Activated T-helper 1 cell treated with anti-CD3 and anti-CD28 coated beads, Interleukin-2, amount 50 U/mL, for 16 hours (primary cell): ENCODE data around the gene FSCN2.
"Not testable (repeated sequence)": the region's sequence is repeated elsewhere in the genome, so short reads cannot be mapped to it uniquely, and the experiment has no call there.

Source experiments
- DNase-seq, 2 donors: peaks; one replicate each; pipeline ENCODE4 v3.0.0-alpha.2; 2020; ENCODE audit warnings: low read depth in 1 of 2, low spot score in 1 of 2

FSCN2 gene

DNA sequence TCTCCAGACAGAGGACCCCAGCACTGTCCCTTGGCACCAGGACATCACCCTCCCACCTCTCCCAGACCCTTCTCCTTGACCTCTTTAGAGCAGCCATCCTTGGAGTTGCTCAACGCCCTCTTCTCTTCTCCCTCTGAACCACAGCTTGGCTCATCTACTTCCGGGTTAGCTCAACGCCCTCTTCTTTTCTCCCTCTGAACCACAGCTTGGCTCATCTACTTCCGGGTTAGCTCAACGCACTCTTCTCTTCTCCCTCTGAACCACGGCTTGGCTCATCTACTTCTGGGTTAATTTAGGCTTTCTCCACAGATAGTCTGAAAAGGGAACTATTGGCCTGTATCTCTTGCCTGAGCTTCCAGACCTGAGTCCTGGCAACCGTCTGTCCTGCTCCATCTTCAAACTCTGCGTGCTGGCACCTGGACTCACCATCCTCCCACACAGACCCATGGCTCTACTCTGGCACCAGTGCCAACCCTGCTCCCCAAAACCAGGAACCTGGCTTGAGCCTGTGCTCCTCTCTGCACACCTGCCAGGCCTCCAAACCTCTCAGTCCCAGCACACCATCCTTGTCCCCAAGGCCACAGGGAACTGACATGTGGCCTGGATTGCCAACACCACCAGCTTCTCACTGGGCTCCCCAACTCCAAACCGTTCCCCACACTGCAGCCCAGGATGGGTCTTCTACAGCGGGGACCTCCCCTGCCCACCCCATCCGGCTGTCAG lies 49.3 kb downstream of the FSCN2 start:
- DNase-seq = no peak

DNA sequence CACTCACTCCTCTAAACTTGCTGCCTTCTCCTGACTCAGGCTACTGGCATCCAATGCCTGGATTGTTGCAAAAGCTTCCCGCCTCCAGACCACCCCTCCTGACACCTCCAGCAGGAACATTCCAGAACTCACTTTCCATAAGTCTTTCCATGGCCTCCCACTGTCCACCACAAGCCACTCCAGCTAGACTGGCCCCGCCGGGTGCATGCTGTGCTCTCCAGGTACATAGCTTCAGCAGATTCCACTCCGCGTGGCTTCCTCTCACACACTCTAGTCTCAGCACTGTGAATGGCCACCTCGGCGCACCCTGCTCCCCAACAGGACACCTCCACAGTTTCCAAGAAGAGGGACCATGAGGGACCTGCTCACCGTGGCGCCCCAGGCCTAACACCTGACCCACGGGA lies 49.9 kb downstream of the FSCN2 start:
- DNase-seq = no peak

DNA sequence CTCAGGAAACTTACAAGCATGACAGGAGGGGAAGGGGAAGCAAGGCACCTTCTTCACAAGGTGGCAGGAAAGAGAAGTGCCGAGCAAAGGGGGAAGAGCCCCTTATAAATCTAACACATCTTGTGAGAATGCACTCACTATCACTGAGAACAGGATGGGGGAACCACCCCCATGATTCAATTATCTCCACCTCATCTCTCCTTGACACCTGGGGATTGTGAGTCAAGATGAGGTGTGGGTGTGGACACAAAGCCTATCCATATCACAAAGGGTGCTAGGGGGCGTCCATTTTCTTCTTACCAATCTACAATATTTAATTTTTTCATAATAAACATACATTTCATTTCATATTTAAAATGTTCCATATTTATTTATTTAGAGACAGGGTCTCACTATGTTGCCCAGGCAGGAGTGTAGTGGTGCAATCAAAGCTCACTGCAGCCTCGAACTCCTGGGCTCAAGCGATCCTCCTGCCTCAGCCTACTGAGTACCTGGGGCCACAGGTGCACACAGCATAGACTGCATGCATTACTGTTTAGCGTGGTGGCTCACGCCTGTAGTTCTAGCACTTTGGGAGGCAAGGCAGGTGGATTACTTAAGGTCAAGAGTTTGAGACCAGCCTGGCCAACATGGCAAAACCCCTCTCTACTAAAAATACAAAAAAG lies 50.5 kb downstream of the FSCN2 start:
- DNase-seq = no peak

DNA sequence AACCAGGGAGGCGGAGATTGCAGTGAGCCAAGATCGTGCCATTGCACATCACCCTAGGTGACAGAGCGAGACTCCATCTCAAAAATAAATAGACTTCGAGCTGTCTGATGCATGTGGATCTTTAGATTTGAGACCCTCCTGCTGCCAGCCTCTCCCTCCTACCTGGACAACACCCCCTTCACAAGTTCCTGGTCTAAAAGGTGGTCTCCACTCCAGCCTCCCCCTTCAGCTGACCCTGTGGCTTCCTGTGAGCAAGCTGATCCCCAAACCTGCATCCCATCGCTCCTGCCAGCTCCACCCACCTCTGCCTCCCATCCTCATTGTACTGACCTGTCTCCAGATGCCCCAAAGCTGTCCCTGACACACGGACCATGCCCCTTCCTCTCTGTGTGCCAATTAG lies 51.1 kb downstream of the FSCN2 start:
- DNase-seq = no peak

DNA sequence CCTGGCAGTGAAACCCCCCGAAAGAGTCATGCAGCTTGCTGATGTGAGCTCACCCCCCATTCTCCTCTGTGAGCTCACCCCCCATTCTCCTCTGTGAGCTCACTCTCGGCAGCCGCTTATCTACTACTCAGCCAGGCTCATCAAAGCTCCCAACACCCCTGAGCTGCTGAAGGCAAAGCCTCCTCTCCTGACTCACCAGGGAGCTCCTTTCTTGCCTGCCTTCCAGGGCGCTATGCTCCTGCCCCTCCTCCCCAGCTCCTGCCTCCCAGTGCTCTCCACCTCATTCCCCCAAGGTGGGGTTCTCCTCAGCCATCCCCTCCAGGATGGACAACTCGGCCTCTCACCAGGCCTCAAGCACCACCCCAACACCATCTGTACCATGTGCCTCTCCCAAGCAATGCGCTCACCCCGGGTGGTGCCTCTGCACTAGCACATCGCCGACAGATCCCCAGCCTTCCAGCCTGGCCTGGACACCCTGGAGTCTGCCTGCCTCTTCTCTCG lies 51.7 kb downstream of the FSCN2 start:
- no peak for DNase-seq

DNA sequence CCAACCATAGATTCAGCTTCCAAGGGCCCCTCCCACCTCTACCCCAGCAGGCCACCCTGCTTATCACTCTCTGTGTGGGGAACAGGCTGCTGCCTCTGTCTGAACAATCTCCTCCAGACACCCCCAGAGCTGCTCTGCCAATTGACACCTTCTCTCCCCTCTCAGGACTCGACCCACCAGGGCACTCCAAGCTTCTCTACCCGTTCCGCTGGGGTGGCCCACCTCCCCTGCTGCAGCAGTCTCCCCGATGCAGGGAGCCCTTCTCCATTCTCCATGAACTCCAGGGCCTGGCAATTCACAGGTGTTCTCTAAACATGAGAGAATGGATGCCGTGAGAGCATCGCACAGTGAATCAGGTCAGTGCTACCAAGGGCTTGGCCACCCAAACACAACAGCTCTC lies 52.3 kb downstream of the FSCN2 start:
- DNase-seq = no peak

DNA sequence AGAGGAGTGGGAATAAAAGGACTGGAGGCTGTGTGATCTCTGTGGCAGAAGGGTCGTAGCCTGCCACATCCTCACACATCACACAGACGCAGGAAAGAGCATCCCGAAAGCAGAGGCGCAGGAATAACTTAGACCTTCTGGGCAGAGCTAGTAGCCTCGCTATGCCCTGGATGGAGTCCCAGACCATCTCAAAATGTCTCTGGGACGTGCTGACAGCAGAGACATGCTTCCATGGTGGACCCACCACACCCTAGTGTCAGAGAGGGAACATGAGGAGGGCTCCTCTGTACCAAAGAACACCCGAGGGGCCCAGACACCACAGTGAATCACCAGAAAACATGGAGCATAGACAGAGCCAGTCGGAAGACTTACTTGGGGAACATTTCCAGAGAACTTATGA lies 53.6 kb downstream of the FSCN2 start:
- no peak for DNase-seq

DNA sequence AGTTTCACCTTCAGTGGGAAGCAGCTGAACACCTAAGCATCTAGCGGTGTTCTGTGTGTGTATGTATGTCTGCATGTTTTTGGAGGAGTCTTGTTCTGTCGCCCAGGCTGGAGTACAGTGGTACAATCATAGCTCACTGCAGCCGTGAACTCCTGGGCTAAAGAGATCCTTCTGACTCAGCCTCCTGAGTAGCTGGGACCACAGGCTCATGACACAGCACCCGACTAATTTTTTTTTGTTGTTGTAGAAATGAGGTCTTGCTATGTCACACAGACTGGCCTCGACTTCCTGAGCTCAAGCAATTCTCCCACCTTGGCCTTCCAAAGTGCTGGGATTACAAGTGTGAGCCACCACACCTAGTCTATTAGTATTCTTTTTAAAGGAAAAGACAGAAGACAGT lies 54.2 kb downstream of the FSCN2 start:
- no peak for DNase-seq

DNA sequence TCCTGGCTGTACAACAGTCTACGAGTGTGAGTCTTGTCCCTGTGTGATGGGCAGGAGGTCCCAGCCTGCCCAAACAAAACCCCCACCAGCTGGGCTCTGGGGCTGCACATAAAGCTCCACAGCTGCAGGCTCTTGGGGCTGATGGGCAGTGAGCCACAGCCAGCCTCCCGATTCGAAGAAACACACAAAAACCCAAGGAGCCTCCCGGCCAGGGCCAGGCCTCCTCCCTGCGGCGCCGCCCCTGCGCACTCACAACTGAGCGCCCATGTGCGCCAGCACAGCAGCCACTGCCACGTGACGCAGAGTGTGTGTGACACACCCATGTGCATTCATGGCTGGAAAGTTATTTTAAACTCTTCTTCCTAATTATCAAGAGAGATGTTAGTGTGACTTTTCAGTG lies 54.6 kb downstream of the FSCN2 start:
- DNase-seq = no peak

DNA sequence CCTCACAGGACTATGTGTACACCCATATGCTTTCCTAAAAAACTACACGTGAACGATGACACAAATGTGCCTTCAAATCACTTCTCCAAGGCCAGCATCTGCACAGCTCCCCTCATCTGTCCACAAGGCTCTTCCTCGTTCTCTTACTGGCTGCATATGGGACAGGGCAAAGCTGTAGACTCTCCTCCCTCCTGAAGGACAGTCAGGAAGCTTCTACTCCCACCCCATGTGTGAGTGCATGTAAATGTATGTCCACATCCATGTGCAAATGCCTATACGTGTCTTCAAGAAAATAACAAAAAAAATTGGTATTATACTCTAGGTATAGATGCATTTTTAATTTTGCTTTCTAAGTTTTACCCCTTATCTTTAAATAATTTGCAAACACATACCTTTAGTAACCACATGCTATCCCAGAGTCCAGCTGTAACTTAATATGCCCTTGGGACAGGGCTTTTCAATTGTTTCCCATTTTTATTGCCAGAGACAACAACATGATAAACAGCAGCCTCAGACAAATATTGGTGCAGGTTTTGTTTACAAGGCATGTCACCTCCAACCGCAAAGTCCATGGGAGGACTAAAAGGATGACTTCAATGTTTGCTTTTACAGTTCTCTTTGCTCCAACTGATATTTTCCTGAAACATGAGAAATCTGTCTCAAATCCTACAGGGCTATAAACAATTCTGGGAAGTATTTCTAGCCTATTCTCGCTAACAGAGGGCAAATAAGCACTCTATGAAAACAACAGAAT lies 55.6 kb downstream of the FSCN2 start:
- no peak for DNase-seq

DNA sequence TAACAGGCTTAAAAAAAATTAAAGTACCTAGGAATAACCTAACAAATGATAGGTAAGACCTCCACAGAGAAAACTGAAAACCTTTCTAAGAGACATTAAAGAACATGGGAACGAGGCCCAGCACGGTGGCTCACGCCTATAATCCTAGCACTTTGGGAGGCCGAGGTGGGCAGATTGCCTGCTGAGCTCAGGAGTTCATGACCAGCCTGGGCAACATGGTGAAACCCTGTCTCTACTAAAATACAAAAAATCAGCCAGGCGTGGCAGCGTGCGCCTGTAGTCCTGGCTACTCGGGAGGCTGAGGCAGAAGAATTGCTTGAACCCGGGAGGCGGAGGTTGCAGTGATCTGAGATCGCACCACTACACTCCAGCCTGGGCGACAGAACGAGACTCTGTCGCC lies 56.6 kb downstream of the FSCN2 start:
- DNase-seq = not testable (repeated sequence)

DNA sequence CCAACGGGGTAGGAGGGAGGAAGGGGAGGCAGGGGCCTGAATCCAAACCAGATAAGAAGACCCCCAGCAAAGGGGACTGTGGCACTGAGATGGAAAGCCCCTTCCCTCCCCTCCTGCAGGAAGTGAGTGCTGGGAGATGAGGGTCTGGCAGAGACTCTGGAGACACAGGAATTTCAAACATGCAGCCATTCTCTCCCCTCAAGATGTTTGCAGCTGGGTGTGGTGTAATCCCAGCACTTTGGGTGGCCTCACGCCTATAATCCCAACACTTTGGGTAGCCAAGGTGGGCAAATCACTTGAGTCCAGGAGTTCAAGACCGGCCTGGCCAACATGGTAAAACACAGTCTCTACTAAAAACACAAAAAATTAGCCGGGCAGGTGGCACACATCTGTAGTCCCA lies 57.9 kb downstream of the FSCN2 start:
- no peak for DNase-seq
